GM12891 (cell line): ENCODE results near the gene DCD.

Source experiments
- POLR2A ChIP-seq: IDR thresholded peaks from 2 replicates; pipeline ENCODE4 v1.6.1; 2011; ENCODE audit warnings: low read depth, low read length, control low read depth
- POLR2AphosphoS5 ChIP-seq: IDR thresholded peaks from 2 replicates; pipeline ENCODE4 v1.6.1; 2011; ENCODE audit warnings: low read depth, low read length, control low read depth
- TAF1 ChIP-seq: IDR thresholded peaks from 2 replicates; pipeline ENCODE4 v1.6.1; 2011; ENCODE audit warnings: low read depth, low read length, control low read depth

GRCh38 chr12:54628186-54628846, 19.8 kb downstream of the DCD start:
- TF ChIP-seq POLR2AphosphoS5 = no peak
- no peak for TF ChIP-seq POLR2A
- no peak for TF ChIP-seq TAF1
